ENCODE results near the gene NRP1. TPM values are rescaled to one million over a fixed set of nuclear protein-coding genes. Genes with fewer than 3 reads are reported as not detected.

Gene NRP1
- polyA plus RNA-seq, 2 donors = 2.6 to 4.6 TPM

GRCh38 chr10:33249137-33249536 lies 85.3 kb downstream of the NRP1 start:
- 67 to 77% methylated on average over 8 of the region's 8 CpGs for WGBS, 2 donors
- Histone ChIP-seq H3K27me3 (ENCODE audit: control insufficient read depth in 1 of 2, insufficient read depth in 2 of 2, low read length in 2 of 2) (no peaks in the 10 kb centered on the region), H3K36me3 (ENCODE audit: control insufficient read depth in 2 of 2, insufficient read depth in 2 of 2, low read length in 1 of 2) (peaks cover 0 to 5% of the 10 kb centered on the region in 2 donors), H3K9me3 (ENCODE audit: control insufficient read depth in 2 of 2, insufficient read depth in 1 of 2, low read depth in 1 of 2, low read length in 1 of 2) (no peaks in the 10 kb centered on the region), H3K4me3 (ENCODE audit: low read depth in 1 of 2, low read length in 2 of 2) (no peak overlapping the region), H3K4me1 (ENCODE audit: control insufficient read depth in 2 of 2, insufficient read depth in 2 of 2, low read length in 1 of 2) (peaks cover 0 to 2% of the 10 kb centered on the region in 2 donors), H3K27ac (ENCODE audit: low read depth in 2 of 2, low read length in 1 of 2) (no peak overlapping the region)

- Histone ChIP-seq H3K36me3 (ENCODE audit: control insufficient read depth in 2 of 2, insufficient read depth in 2 of 2, low read length in 1 of 2) (peaks cover 0 to 5% of the 10 kb centered on the region in 2 donors), H3K4me3 (ENCODE audit: low read depth in 1 of 2, low read length in 2 of 2) (no peak overlapping the region), H3K4me1 (ENCODE audit: control insufficient read depth in 2 of 2, insufficient read depth in 2 of 2, low read length in 1 of 2) (peaks cover 0 to 2% of the 10 kb centered on the region in 2 donors), H3K27ac (ENCODE audit: low read depth in 2 of 2, low read length in 1 of 2) (peak overlapping the region in 1 of 2 donors; percentile 1), H3K27me3 (ENCODE audit: control insufficient read depth in 1 of 2, insufficient read depth in 2 of 2, low read length in 2 of 2) (no peaks in the 10 kb centered on the region), H3K9me3 (ENCODE audit: control insufficient read depth in 2 of 2, insufficient read depth in 1 of 2, low read depth in 1 of 2, low read length in 1 of 2) (no peaks in the 10 kb centered on the region)
- WGBS, 2 donors = 56 to 61% methylated on average over 1 of the region's 1 CpG
Observed at GRCh38 chr10:33248638-33249037, 85.8 kb downstream of the NRP1 start.

- H3K4me3 ChIP-seq (ENCODE audit: low read depth in 1 of 2, low read length in 2 of 2) = no peak overlapping the region
- peaks cover 0 to 3% of the 10 kb centered on the region in 2 donors for H3K36me3 ChIP-seq (ENCODE audit: control insufficient read depth in 2 of 2, insufficient read depth in 2 of 2, low read length in 1 of 2)
- H3K4me1 ChIP-seq (ENCODE audit: control insufficient read depth in 2 of 2, insufficient read depth in 2 of 2, low read length in 1 of 2) = peaks cover 0 to 2% of the 10 kb centered on the region in 2 donors
- 80 to 85% methylated on average over 11 of the region's 11 CpGs for whole genome bisulfite sequencing, 2 donors
- H3K27me3 ChIP-seq (ENCODE audit: control insufficient read depth in 1 of 2, insufficient read depth in 2 of 2, low read length in 2 of 2) = no peaks in the 10 kb centered on the region
- no peaks in the 10 kb centered on the region for H3K9me3 ChIP-seq (ENCODE audit: control insufficient read depth in 2 of 2, insufficient read depth in 1 of 2, low read depth in 1 of 2, low read length in 1 of 2)
- H3K27ac ChIP-seq (ENCODE audit: low read depth in 2 of 2, low read length in 1 of 2) = peak overlapping the region in 1 of 2 donors; percentile 31
Observed at GRCh38 chr10:33247221-33247922, 87.1 kb downstream of the NRP1 start.

GRCh38 chr10:33245343-33245742 lies 89.1 kb downstream of the NRP1 start:
- no peaks in the 10 kb centered on the region for H3K9me3 ChIP-seq (ENCODE audit: control insufficient read depth in 2 of 2, insufficient read depth in 1 of 2, low read depth in 1 of 2, low read length in 1 of 2)
- no peak overlapping the region for H3K27ac ChIP-seq (ENCODE audit: low read depth in 2 of 2, low read length in 1 of 2)
- no peaks in the 10 kb centered on the region for H3K27me3 ChIP-seq (ENCODE audit: control insufficient read depth in 1 of 2, insufficient read depth in 2 of 2, low read length in 2 of 2)
- H3K4me3 ChIP-seq (ENCODE audit: low read depth in 1 of 2, low read length in 2 of 2) = no peak overlapping the region
- WGBS, 2 donors = 91 to 92% methylated on average over 1 of the region's 1 CpG
- no peaks in the 10 kb centered on the region for H3K36me3 ChIP-seq (ENCODE audit: control insufficient read depth in 2 of 2, insufficient read depth in 2 of 2, low read length in 1 of 2)
- peaks cover 0 to 2% of the 10 kb centered on the region in 2 donors for H3K4me1 ChIP-seq (ENCODE audit: control insufficient read depth in 2 of 2, insufficient read depth in 2 of 2, low read length in 1 of 2)

GRCh38 chr10:33244354-33244967 lies 90.0 kb downstream of the NRP1 start:
- no peaks in the 10 kb centered on the region for H3K36me3 ChIP-seq (ENCODE audit: control insufficient read depth in 2 of 2, insufficient read depth in 2 of 2, low read length in 1 of 2)
- H3K4me3 ChIP-seq (ENCODE audit: low read depth in 1 of 2, low read length in 2 of 2) = no peak overlapping the region
- 72 to 81% methylated on average over 2 of the region's 2 CpGs for WGBS, 2 donors
- no peak overlapping the region for H3K27ac ChIP-seq (ENCODE audit: low read depth in 2 of 2, low read length in 1 of 2)
- no peaks in the 10 kb centered on the region for H3K27me3 ChIP-seq (ENCODE audit: control insufficient read depth in 1 of 2, insufficient read depth in 2 of 2, low read length in 2 of 2)
- no peaks in the 10 kb centered on the region for H3K9me3 ChIP-seq (ENCODE audit: control insufficient read depth in 2 of 2, insufficient read depth in 1 of 2, low read depth in 1 of 2, low read length in 1 of 2)
- peaks cover 0 to 2% of the 10 kb centered on the region in 2 donors for H3K4me1 ChIP-seq (ENCODE audit: control insufficient read depth in 2 of 2, insufficient read depth in 2 of 2, low read length in 1 of 2)

- WGBS, 2 donors = 86 to 93% methylated on average over 2 of the region's 2 CpGs
- Histone ChIP-seq H3K4me1 (ENCODE audit: control insufficient read depth in 2 of 2, insufficient read depth in 2 of 2, low read length in 1 of 2) (peaks cover 0 to 2% of the 10 kb centered on the region in 2 donors), H3K36me3 (ENCODE audit: control insufficient read depth in 2 of 2, insufficient read depth in 2 of 2, low read length in 1 of 2) (no peaks in the 10 kb centered on the region), H3K9me3 (ENCODE audit: control insufficient read depth in 2 of 2, insufficient read depth in 1 of 2, low read depth in 1 of 2, low read length in 1 of 2) (no peaks in the 10 kb centered on the region), H3K27me3 (ENCODE audit: control insufficient read depth in 1 of 2, insufficient read depth in 2 of 2, low read length in 2 of 2) (no peaks in the 10 kb centered on the region), H3K4me3 (ENCODE audit: low read depth in 1 of 2, low read length in 2 of 2) (no peak overlapping the region), H3K27ac (ENCODE audit: low read depth in 2 of 2, low read length in 1 of 2) (no peak overlapping the region)
Observed at GRCh38 chr10:33243703-33244102, 90.8 kb downstream of the NRP1 start.

- no peaks in the 10 kb centered on the region for H3K36me3 ChIP-seq (ENCODE audit: control insufficient read depth in 2 of 2, insufficient read depth in 2 of 2, low read length in 1 of 2)
- no peaks in the 10 kb centered on the region for H3K9me3 ChIP-seq (ENCODE audit: control insufficient read depth in 2 of 2, insufficient read depth in 1 of 2, low read depth in 1 of 2, low read length in 1 of 2)
- WGBS, 2 donors = 88 to 92% methylated on average over 5 of the region's 5 CpGs
- no peak overlapping the region for H3K4me3 ChIP-seq (ENCODE audit: low read depth in 1 of 2, low read length in 2 of 2)
- peaks cover 0 to 2% of the 10 kb centered on the region in 2 donors for H3K4me1 ChIP-seq (ENCODE audit: control insufficient read depth in 2 of 2, insufficient read depth in 2 of 2, low read length in 1 of 2)
- H3K27ac ChIP-seq (ENCODE audit: low read depth in 2 of 2, low read length in 1 of 2) = no peak overlapping the region
- no peaks in the 10 kb centered on the region for H3K27me3 ChIP-seq (ENCODE audit: control insufficient read depth in 1 of 2, insufficient read depth in 2 of 2, low read length in 2 of 2)
Observed at GRCh38 chr10:33242931-33243330, 91.5 kb downstream of the NRP1 start.

GRCh38 chr10:33241351-33241750 lies 93.1 kb downstream of the NRP1 start:
- no peaks in the 10 kb centered on the region for H3K27me3 ChIP-seq (ENCODE audit: control insufficient read depth in 1 of 2, insufficient read depth in 2 of 2, low read length in 2 of 2)
- H3K4me3 ChIP-seq (ENCODE audit: low read depth in 1 of 2, low read length in 2 of 2) = no peak overlapping the region
- 69 to 72% methylated on average over 4 of the region's 4 CpGs for WGBS, 2 donors
- H3K4me1 ChIP-seq (ENCODE audit: control insufficient read depth in 2 of 2, insufficient read depth in 2 of 2, low read length in 1 of 2) = no peaks in the 10 kb centered on the region
- H3K36me3 ChIP-seq (ENCODE audit: control insufficient read depth in 2 of 2, insufficient read depth in 2 of 2, low read length in 1 of 2) = no peaks in the 10 kb centered on the region
- no peak overlapping the region for H3K27ac ChIP-seq (ENCODE audit: low read depth in 2 of 2, low read length in 1 of 2)
- no peaks in the 10 kb centered on the region for H3K9me3 ChIP-seq (ENCODE audit: control insufficient read depth in 2 of 2, insufficient read depth in 1 of 2, low read depth in 1 of 2, low read length in 1 of 2)

GRCh38 chr10:33240931-33241330 lies 93.5 kb downstream of the NRP1 start:
- WGBS, 2 donors = 60 to 66% methylated on average over 2 of the region's 2 CpGs
- Histone ChIP-seq H3K4me1 (ENCODE audit: control insufficient read depth in 2 of 2, insufficient read depth in 2 of 2, low read length in 1 of 2) (no peaks in the 10 kb centered on the region), H3K27ac (ENCODE audit: low read depth in 2 of 2, low read length in 1 of 2) (no peak overlapping the region)

GRCh38 chr10:33240258-33240657 lies 94.2 kb downstream of the NRP1 start:
- Histone ChIP-seq H3K4me1 (ENCODE audit: control insufficient read depth in 2 of 2, insufficient read depth in 2 of 2, low read length in 1 of 2) (no peaks in the 10 kb centered on the region), H3K36me3 (ENCODE audit: control insufficient read depth in 2 of 2, insufficient read depth in 2 of 2, low read length in 1 of 2) (no peaks in the 10 kb centered on the region), H3K27me3 (ENCODE audit: control insufficient read depth in 1 of 2, insufficient read depth in 2 of 2, low read length in 2 of 2) (no peaks in the 10 kb centered on the region), H3K9me3 (ENCODE audit: control insufficient read depth in 2 of 2, insufficient read depth in 1 of 2, low read depth in 1 of 2, low read length in 1 of 2) (no peaks in the 10 kb centered on the region), H3K4me3 (ENCODE audit: low read depth in 1 of 2, low read length in 2 of 2) (no peak overlapping the region), H3K27ac (ENCODE audit: low read depth in 2 of 2, low read length in 1 of 2) (no peak overlapping the region)
- WGBS, 2 donors = 87 to 90% methylated on average over 2 of the region's 2 CpGs

More at GRCh38 chr10:33240931-33241330, 93.5 kb downstream of the NRP1 start:
- H3K27me3 ChIP-seq (ENCODE audit: control insufficient read depth in 1 of 2, insufficient read depth in 2 of 2, low read length in 2 of 2) = no peaks in the 10 kb centered on the region
- no peaks in the 10 kb centered on the region for H3K36me3 ChIP-seq (ENCODE audit: control insufficient read depth in 2 of 2, insufficient read depth in 2 of 2, low read length in 1 of 2)
- H3K9me3 ChIP-seq (ENCODE audit: control insufficient read depth in 2 of 2, insufficient read depth in 1 of 2, low read depth in 1 of 2, low read length in 1 of 2) = no peaks in the 10 kb centered on the region
- no peak overlapping the region for H3K4me3 ChIP-seq (ENCODE audit: low read depth in 1 of 2, low read length in 2 of 2)

All from esophagus (tissue), 2 donors.